GM19025 (cell line): ENCODE results near the gene TCF23.

Experiments
- ATAC-seq: cut with Tn5 transposase; IDR thresholded peaks from one replicate; pipeline ENCODE4 v1.9.1; 2021; ENCODE audit warnings: mild to moderate bottlenecking, low read depth, moderate library complexity; ENCODE audit not compliant: unreplicated experiment

Gene TCF23

DNA sequence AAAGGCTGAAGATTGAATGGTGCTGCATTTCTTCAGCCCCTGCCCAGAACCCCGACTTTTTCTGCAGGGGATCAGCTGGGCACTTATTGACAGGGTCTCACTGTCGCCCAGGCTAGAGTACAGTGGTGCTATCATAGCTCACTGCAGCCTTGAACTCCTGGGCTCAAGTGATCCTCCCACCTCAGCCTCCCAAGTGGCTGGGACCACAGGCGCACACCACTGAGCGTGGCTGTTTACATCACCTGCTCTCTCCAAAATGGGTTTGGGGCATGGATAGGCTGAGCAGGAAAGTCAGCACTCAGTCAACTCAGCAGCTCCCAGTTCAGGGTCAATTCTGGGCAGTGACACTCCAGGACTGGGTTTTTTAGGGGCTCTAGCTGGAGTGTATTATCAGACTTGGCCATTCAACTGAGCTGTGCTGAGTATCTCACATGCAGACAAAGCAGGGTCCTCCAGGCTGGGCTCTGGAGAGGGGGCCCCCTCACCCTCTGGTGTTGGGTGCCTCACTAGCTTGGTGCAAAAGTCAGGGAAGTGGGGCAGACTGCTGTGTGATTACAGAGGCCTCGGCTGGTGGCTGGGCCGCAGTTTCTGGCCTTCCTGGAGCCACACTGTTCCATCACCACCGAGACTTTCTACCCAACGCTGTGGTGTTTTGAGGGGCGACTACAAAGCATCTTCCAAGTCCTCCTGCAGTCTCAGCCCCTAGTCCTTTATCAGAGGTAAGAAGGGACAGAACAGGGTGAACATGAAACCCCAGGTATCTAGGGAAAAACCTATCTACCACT, 20.7 kb upstream of the TCF23 start:
- ATAC-seq, result no peak

DNA sequence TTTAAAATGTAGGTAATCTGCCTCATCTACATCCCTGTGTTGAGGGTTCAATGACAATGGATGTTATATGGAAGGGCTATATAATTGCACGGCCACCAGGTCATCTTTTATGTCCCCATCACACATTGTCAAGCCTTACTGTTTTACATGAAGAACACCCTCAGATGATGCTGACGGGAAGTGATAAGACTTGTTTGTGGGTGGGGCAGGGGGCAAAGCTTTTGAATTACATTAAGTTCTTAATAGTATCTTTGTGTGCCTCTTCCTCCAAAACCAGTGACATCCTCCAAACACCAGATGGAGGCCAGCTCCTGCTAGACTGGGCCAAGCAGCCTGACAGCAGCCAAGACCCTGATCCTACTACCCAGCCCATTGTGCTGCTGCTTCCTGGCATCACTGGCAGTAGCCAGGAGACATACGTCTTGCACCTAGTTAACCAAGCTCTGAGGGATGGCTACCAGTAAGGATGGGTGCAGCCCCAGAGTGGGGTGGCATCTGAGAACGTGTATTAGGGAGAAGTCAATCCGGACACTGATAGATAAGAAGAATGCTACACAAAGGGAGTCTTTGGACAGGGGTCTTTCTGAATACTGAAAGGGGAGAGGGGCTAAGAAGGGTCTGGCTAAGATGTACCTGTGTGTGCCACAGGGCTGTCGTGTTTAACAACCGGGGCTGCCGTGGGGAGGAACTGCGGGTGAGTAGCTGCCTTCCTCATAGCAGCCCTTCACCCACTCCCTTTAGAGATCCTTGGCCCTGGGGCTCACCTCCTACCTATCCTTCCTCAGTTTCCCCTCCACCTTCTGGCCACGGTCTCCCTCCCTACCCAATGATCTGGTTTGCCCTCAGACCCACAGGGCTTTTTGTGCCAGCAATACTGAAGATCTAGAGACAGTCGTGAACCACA, 19.9 kb upstream of the TCF23 start:
- ATAC-seq, result no peak

GRCh38 chr2:27130396-27130795, 18.4 kb upstream of the TCF23 start:
- no peak for ATAC-seq

DNA sequence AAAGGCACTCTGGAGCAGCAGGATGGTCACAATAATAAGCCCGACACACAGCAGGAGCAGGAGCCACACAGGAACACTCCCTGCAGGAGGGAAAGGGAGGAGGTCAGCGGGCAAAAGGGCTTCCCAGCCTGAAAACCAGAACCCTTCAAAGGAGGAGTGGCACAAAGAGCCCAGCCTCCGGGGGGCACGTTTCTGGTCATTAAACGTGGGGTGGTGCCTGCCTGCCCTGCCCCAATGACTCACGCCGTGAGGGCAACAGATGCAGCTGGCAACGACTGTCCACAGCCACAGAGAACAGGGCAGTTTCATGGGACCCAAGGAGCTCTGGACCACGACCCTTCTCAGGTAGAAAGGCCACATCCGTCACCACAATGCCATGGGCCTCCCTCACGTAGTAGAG, 17.4 kb upstream of the TCF23 start:
- no peak for ATAC-seq

- no peak for ATAC-seq
Observed at GRCh38 chr2:27133195-27133875, 15.5 kb upstream of the TCF23 start.

DNA sequence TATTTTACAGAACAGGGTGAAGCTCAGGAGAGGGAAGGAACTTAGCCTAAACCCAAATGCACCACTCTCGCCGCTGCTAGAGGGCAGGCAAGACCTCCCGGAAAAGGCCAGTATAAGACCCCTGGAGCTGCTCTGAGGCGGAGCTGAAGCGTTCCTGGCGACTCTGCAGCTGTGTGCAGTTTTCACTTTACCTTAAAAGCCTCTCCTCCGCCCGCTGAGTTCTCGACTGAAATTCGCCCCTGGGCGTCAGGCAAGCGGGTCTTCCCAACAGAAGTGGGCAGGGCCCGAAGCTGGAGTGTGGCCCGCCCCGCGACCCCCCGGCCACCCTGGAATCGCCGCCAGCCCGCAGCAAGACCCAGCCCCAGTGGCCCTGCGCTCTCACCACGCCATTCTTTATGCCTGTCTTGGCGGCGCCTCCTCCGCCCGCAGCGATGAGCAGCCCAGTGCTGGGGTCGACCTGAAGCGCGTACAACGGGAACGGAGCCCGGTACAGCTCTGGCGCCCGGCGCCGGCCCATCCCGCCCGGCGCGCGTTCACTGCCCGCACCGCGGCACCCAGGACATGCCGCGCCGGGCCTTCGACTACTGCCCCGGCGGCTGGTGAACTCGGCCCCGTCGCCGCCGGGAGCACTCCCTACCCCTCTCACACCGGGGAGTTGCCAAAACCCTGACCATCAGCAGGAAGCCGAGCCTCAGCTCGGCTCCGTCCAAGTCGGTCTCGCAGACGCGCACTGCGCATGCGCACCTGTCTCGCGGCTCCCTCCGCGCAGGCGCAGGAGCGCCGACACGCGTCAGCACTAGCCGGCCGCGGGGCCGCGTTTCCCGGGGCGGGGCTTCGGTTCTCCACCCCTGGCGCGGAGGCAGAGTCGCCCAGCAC, 14.7 kb upstream of the TCF23 start, which contains the start of gene PREB:
TSS of gene PREB (minus strand) at position 732 of the 876 bp plus-strand sequence. CDS start at position 517, 215 bp downstream.
- peak; percentile 86 for ATAC-seq

- ATAC-seq, result no peak
Observed at GRCh38 chr2:27134781-27135477, 13.9 kb upstream of the TCF23 start.

- ATAC-seq, result no peak
Observed at GRCh38 chr2:27135478-27135955, 13.3 kb upstream of the TCF23 start.

- ATAC-seq, result no peak
Observed at GRCh38 chr2:27136751-27137150, 12.1 kb upstream of the TCF23 start.

DNA sequence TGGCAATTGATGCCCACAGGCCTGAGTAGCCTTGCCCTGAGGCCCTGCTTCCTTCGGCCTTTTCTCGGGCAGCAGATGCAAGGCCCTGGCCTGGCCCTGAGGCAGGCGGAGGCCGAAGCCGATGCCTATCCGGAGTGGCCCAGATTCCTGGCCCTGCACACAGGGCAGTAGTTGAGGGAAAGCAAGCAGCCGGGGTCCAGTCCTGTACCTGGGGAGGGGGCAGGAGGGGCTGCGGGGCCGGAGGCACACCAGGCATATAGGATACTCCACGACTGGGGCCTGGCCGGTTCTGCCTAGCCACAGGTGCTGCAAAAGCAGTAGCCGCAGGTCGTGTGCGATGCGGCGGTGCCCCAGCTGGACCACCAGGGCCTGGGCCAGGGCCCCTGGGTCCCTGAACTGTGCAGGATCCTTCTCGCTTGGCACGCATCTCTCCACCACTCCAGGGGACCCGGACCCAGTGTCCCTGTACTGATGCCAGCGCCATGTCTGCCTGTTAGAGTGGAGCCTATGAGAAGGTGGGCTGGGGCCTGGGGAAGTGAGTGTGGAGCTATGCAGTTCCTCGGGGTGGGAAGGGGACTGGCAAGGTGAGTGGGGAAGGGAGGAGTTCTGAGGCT, 11.4 kb upstream of the TCF23 start:
- ATAC-seq, result no peak

GRCh38 chr2:27138111-27138510, 10.7 kb upstream of the TCF23 start:
- no peak for ATAC-seq

- no peak for ATAC-seq
Observed at GRCh38 chr2:27139310-27139709, 9.5 kb upstream of the TCF23 start, which contains the start of gene PRR30. PRR30 (minus strand) TSS chr2:27139410; CDS start chr2:27138329, 1,081 bp downstream.

GRCh38 chr2:27143285-27143684, 5.5 kb upstream of the TCF23 start:
- ATAC-seq, result no peak

DNA sequence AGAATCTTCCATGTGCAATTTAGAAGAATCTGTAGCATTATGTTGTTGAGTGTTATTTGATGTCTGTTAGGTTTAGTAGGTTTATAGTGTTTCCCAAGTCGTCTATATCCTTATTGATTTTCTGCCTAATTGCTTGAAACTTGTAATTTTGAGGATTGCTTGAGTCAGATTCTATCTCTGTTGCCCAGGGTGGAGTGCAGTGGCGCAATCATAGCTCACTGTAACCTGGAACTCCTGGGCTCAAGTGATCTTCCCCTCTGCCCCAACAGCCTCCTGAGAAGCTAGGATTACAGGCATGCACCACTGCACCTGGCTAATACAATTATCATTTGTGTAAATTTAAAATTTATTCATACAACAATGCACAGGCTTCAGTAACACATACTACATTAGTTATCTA, 3.1 kb upstream of the TCF23 start:
- no peak for ATAC-seq

DNA sequence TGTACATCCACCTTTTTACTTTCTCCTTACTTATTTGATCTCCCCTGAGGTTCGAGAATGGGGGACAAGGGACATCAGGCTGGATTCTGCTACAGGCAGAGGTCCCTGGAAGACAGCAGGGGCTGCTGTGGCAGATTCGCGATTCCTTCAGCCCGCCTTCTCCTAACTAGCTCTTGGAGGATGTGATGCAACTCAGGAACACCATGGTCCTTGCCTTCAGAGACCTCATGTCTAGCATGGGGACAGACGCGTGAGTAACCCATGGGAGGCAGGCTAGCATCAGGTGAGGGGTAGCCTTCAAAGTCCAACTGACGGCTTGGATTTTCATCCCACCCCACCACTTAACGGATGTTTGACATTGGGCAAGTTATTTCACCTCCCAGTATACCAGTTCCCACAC, 869 bp upstream of the TCF23 start:
- no peak for ATAC-seq

- no peak for ATAC-seq
Observed at GRCh38 chr2:27149570-27150405, 984 bp downstream of the TCF23 start.

DNA sequence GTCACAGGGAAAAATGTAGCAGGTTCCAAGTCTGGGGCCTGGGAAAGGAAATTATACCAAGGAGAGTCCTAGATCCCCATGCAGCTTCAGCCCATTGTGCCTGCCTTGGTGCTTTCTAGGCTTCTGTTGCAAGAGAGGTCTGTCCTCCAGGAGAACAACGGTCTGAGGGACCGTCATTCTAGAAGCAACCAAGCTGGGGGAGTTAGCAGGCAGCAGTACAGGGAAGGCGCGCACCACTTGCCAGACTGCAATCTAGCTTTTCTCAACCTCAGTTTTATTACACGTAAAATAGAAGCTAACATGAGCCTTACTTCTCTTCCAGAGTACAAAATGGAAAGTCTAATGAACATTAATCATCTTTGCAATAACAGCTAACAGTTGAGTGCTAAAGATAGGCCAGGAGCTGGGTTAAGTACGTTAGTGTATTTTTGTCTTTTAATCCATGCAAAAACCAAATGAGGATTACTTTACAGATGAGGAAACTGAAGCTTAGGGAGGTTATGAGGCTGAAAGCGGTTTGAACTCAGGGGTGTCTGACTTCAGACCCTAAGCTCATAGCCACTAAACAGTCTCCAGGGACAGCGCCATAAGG, 1.9 kb downstream of the TCF23 start:
- no peak for ATAC-seq
